ENCODE measurements around the gene GJC3.

GRCh38 chr7:99893280-99893679 lies 36.1 kb downstream of the GJC3 start:
- TF ChIP-seq CTCF (IDR thresholded peaks at IDR 0.05; ENCODE audit: low read length) (no peak), EZH2 (optimal IDR thresholded peaks at IDR 0.05; ENCODE audit: low read depth, low read length) (no peak)
